GM23338 (cell line): ENCODE results near the gene KRT84.

Experiments
- CREB1 ChIP-seq: fragments of 250-450 bp; sonication (Bioruptor Pico); IDR thresholded peaks from 2 replicates; pipeline ENCODE4 v1.5.0; 2020; ENCODE audit warnings: low read depth, mild to moderate bottlenecking, moderate library complexity
- CTCF ChIP-seq, 2 experiments: fragments of 200-600 bp in 1 of 2; sonication (generic) in 1 of 2; conservative IDR thresholded peaks; 2 replicates each; pipeline versions ENCODE4 v1.5.1 to v1.6.1; 2016 to 2017; ENCODE audit warnings: antibody characterized with exemption in 2 of 2, low read depth in 2 of 2, mild to moderate bottlenecking in 2 of 2, moderate library complexity in 1 of 2
- ETS1 ChIP-seq: IDR thresholded peaks from 2 replicates; pipeline ENCODE4 v1.6.1; 2016; ENCODE audit warnings: antibody characterized with exemption
- EZH2 ChIP-seq: fragments of 200-600 bp; sonication (generic); IDR thresholded peaks from one replicate; pipeline ENCODE4 v1.8.0; 2017; ENCODE audit warnings: antibody characterized with exemption, mild to moderate bottlenecking, low read depth; ENCODE audit not compliant: unreplicated experiment
- JUNB ChIP-seq: IDR thresholded peaks from one replicate; pipeline ENCODE4 v1.6.1; 2016; ENCODE audit warnings: antibody characterized with exemption; ENCODE audit not compliant: unreplicated experiment
- NANOG ChIP-seq: IDR thresholded peaks from 2 replicates; pipeline ENCODE4 v1.6.1; 2016; ENCODE audit warnings: antibody characterized with exemption, borderline replicate concordance
- POLR2AphosphoS5 ChIP-seq: IDR thresholded peaks from 2 replicates; pipeline ENCODE4 v1.6.1; 2016; ENCODE audit warnings: antibody characterized with exemption, low read depth
- REST ChIP-seq: IDR thresholded peaks from one replicate; pipeline ENCODE4 v1.6.1; 2018; ENCODE audit warnings: antibody characterized with exemption; ENCODE audit not compliant: unreplicated experiment
- ZNF114 ChIP-seq: fragments of 250-450 bp; sonication (Bioruptor Pico); IDR thresholded peaks from 2 replicates; pipeline ENCODE4 v1.5.0; 2020; ENCODE audit warnings: mild to moderate bottlenecking, moderate library complexity
- ZNF462 ChIP-seq: fragments of 250-450 bp; sonication (Bioruptor Pico); IDR thresholded peaks from 2 replicates; pipeline ENCODE4 v1.5.0; 2020; ENCODE audit warnings: mild to moderate bottlenecking, moderate library complexity

GRCh38 chr12:52360106-52360662 is 25.3 kb downstream of the KRT84 start:
- TF ChIP-seq CTCF (conservative IDR thresholded peaks at IDR 0.05; ENCODE audit: low read depth in 2 of 2) (no peak), CREB1 (no peak), EZH2 (no peak), POLR2AphosphoS5 (no peak), ZNF114 (no peak), JUNB (no peak), ETS1 (no peak), REST (no peak), NANOG (no peak), ZNF462 (CRISPR knock-in tag) (no peak)
